ENCODE data around the gene ITPK1.

Gene ITPK1

DNA sequence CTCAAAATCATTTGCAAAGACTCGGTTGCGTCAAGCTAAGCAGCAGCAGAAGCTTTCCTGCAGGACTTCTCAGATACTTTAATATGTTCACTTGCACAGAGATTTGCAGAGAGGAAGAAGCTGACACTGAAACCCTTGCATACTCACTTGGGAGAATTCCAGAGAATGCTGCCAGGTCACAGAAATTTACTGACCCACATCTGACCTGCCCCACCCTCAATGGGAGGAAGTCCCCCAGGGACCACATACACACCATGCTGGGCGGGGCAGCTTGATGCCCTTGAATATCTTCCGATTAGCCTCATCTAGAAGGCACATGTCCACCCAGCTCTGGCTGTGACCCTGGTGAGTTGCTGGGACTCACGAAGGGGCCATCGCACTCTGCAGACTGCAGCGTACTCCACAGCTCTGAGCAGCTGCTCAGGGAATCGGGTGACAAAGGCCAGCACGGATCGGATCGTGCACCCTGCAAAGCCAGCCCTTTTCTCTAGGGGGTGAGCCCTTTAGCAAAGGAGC, 83.2 kb downstream of the ITPK1 start:
- DNase-seq (ENCODE audit: insufficient read length, low spot score) (no peak), FAIRE-seq (no peak)
- TF ChIP-seq, protein P1, sequence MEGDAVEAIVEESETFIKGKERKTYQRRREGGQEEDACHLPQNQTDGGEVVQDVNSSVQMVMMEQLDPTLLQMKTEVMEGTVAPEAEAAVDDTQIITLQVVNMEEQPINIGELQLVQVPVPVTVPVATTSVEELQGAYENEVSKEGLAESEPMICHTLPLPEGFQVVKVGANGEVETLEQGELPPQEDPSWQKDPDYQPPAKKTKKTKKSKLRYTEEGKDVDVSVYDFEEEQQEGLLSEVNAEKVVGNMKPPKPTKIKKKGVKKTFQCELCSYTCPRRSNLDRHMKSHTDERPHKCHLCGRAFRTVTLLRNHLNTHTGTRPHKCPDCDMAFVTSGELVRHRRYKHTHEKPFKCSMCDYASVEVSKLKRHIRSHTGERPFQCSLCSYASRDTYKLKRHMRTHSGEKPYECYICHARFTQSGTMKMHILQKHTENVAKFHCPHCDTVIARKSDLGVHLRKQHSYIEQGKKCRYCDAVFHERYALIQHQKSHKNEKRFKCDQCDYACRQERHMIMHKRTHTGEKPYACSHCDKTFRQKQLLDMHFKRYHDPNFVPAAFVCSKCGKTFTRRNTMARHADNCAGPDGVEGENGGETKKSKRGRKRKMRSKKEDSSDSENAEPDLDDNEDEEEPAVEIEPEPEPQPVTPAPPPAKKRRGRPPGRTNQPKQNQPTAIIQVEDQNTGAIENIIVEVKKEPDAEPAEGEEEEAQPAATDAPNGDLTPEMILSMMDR (IDR thresholded peaks at IDR 0.05; ENCODE audit: insufficient read depth, missing control alignments) = no peak

- TF ChIP-seq, protein P1 (IDR thresholded peaks at IDR 0.05; ENCODE audit: insufficient read depth, missing control alignments) = no peak
Observed at GRCh38 chr14:93031505-93032315, 84.0 kb downstream of the ITPK1 start.

GRCh38 chr14:93030761-93031160, 85.0 kb downstream of the ITPK1 start:
- no peak for FAIRE-seq
- DNase-seq (ENCODE audit: insufficient read length, low spot score) = no peak
- TF ChIP-seq, protein P1 (IDR thresholded peaks at IDR 0.05; ENCODE audit: insufficient read depth, missing control alignments) = no peak

More at GRCh38 chr14:93031505-93032315, 84.0 kb downstream of the ITPK1 start:
- no peak for FAIRE-seq
- DNase-seq (ENCODE audit: insufficient read length, low spot score) = no peak

GRCh38 chr14:93029911-93030508, 85.7 kb downstream of the ITPK1 start:
- TF ChIP-seq, protein P1 (IDR thresholded peaks at IDR 0.05; ENCODE audit: insufficient read depth, missing control alignments) = no peak
- FAIRE-seq (no peak), DNase-seq (ENCODE audit: insufficient read length, low spot score) (no peak)

DNA sequence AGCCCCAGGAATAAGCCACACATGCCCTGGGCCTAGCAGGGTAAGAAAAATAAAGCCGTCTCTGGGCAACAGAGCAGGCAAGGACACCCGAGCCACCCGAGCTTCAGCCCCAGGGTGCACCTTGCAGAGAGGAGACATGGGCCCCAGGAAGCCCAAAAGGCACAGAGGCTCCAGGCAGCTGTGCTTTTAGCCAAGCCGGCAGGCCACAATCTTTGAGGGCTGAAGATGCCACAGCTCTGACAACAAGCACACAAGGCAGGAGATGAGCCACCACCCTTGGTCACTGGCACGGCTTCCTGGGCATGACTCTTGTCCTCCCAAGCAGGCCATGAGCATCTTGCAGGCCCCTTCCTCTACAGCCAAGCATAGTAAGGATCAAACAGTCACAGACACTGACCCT, 86.3 kb downstream of the ITPK1 start:
- DNase-seq (ENCODE audit: insufficient read length, low spot score) (no peak), FAIRE-seq (no peak)
- TF ChIP-seq, protein P1 (IDR thresholded peaks at IDR 0.05; ENCODE audit: insufficient read depth, missing control alignments) = no peak

DNA sequence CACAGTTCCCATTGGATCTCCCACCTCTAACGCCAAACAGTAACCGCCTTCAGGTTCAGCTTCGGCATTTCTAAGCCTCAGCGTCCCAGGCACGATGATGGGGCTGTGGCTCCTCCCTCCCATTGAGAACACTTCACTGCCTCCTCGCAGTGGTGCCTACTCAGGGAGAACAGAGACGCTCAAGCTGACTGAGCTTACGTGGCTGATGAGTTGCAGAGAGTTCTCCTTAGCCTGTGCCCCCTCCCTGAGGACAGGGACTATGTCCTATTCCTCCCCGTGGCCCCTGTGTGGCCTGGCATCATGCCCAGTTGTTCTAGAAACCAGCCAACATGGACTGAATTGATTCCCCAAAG, 87.0 kb downstream of the ITPK1 start:
- FAIRE-seq (no peak), DNase-seq (ENCODE audit: insufficient read length, low spot score) (no peak)
- TF ChIP-seq, protein P1 (IDR thresholded peaks at IDR 0.05; ENCODE audit: insufficient read depth, missing control alignments) = no peak

Measured in D721Med (cell line).